Measurements from ENCODE around the gene ZDHHC12.

Gene ZDHHC12

DNA sequence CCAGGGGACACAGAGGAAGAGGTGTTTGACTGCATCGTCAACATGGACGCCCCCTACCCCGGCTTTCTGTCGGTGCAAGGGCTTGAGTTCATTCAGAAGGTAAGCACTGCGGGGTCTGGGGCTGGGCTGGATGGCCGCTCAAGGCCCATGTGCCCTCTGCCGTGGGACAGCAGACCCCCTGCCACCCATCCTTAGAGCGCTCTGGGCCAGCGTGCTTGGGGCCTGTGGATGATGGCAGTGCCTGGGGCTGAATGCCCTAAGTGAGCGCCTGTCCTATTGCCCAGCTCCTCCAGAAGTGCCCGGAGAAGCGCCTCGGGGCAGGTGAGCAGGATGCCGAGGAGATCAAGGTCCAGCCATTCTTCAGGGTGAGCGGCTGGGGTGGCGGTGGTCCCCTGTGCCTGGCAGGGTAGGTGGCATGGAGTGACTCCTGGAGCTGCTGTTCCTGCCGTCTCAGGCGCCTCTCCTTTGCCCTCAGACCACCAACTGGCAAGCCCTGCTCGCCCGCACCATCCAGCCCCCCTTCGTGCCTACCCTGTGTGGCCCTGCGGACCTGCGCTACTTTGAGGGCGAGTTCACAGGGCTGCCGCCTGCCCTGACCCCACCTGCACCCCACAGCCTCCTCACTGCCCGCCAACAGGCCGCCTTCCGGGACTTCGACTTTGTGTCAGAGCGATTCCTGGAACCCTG lies 3.9 kb downstream of the ZDHHC12 start:
- Histone ChIP-seq H2BK12ac (ENCODE audit: low read length) (peak overlapping the region; percentile 22), H2BK120ac (ENCODE audit: low read depth, low read length) (no peak overlapping the region), H3K18ac (ENCODE audit: low read length) (no peak overlapping the region), H2AFZ (ENCODE audit: low read length) (no peak overlapping the region), H3K27me3 (ENCODE audit: control insufficient read depth in 3 of 3, insufficient read depth in 3 of 3, low read depth in 1 of 3, low read length in 3 of 3) (no peaks in the 10 kb centered on the region), H2BK5ac (ENCODE audit: low read length) (peak overlapping the region; percentile 53), H3K4me1 (ENCODE audit: control insufficient read depth in 2 of 2, insufficient read depth in 1 of 2, low read depth in 1 of 2, low read length in 2 of 2) (peaks cover 0 to 12% of the 10 kb centered on the region in 2 donors), H3K36me3 (replicated peaks in 1 of 2; ENCODE audit: control insufficient read depth in 2 of 2, insufficient read depth in 2 of 2, low read length in 2 of 2) (peaks cover 10 to 44% of the 10 kb centered on the region in 2 donors), H3K9me3 (replicated peaks in 1 of 2; ENCODE audit: control insufficient read depth in 2 of 2, insufficient read depth in 1 of 2, low read depth in 1 of 2, low read length in 2 of 2) (no peaks in the 10 kb centered on the region), H2BK15ac (ENCODE audit: low read length) (no peak overlapping the region), H3K9ac (ENCODE audit: low read depth, low read length, poor library complexity) (no peak overlapping the region), H3K4ac (ENCODE audit: low read length) (no peak overlapping the region), H4K91ac (ENCODE audit: low read depth, low read length, poor library complexity) (no peak overlapping the region), H3K14ac (ENCODE audit: low read length) (no peak overlapping the region), H2AK5ac (ENCODE audit: low read depth, low read length) (no peak overlapping the region), H3K4me3 (ENCODE audit: low read length in 2 of 2) (no peak overlapping the region), H3K23ac (ENCODE audit: low read depth, low read length, poor library complexity) (peak overlapping the region; percentile 43), H3K4me2 (ENCODE audit: insufficient read depth, low read length, poor library complexity, severe bottlenecking) (no peak overlapping the region), H4K8ac (ENCODE audit: low read depth, low read length) (no peak overlapping the region), H3K79me1 (ENCODE audit: low read depth, low read length) (no peaks in the 10 kb centered on the region), H3K27ac (replicated peaks; ENCODE audit: low read length) (no peak overlapping the region)
- no peak for DNase-seq (ENCODE audit: low spot score)
- no CpG with 5 or more reads among the region's 30 CpGs for WGBS, 2 donors (ENCODE audit: extremely low coverage in 2 of 2, insufficient read length in 2 of 2, insufficient replicate concordance in 1 of 2)

GRCh38 chr9:128718475-128718874 lies 5.5 kb downstream of the ZDHHC12 start:
- H3K9ac ChIP-seq (ENCODE audit: low read depth, low read length, poor library complexity), result no peak overlapping the region
- H3K14ac ChIP-seq (ENCODE audit: low read length), result no peak overlapping the region
- H2AK5ac ChIP-seq (ENCODE audit: low read depth, low read length), result no peak overlapping the region
- H2AFZ ChIP-seq (ENCODE audit: low read length), result no peak overlapping the region
- H3K79me1 ChIP-seq (ENCODE audit: low read depth, low read length), result no peaks in the 10 kb centered on the region
- DNase-seq (ENCODE audit: low spot score), result no peak
- H3K36me3 ChIP-seq (replicated peaks in 1 of 2; ENCODE audit: control insufficient read depth in 2 of 2, insufficient read depth in 2 of 2, low read length in 2 of 2), result peaks cover 18 to 60% of the 10 kb centered on the region in 2 donors
- no peak overlapping the region for H3K4ac ChIP-seq (ENCODE audit: low read length)
- no peak overlapping the region for H4K91ac ChIP-seq (ENCODE audit: low read depth, low read length, poor library complexity)
- H3K27me3 ChIP-seq (ENCODE audit: control insufficient read depth in 3 of 3, insufficient read depth in 3 of 3, low read depth in 1 of 3, low read length in 3 of 3), result no peaks in the 10 kb centered on the region
- no peak overlapping the region for H3K18ac ChIP-seq (ENCODE audit: low read length)
- no peak overlapping the region for H2BK12ac ChIP-seq (ENCODE audit: low read length)
- H2BK120ac ChIP-seq (ENCODE audit: low read depth, low read length), result no peak overlapping the region
- no peak overlapping the region for H3K23ac ChIP-seq (ENCODE audit: low read depth, low read length, poor library complexity)
- no peak overlapping the region for H2BK5ac ChIP-seq (ENCODE audit: low read length)
- H3K4me3 ChIP-seq (ENCODE audit: low read length in 2 of 2), result no peak overlapping the region
- no peak overlapping the region for H3K27ac ChIP-seq (replicated peaks; ENCODE audit: low read length)
- H2BK15ac ChIP-seq (ENCODE audit: low read length), result no peak overlapping the region
- no peak overlapping the region for H4K8ac ChIP-seq (ENCODE audit: low read depth, low read length)
- H3K9me3 ChIP-seq (replicated peaks in 1 of 2; ENCODE audit: control insufficient read depth in 2 of 2, insufficient read depth in 1 of 2, low read depth in 1 of 2, low read length in 2 of 2), result no peaks in the 10 kb centered on the region
- peaks cover 0 to 5% of the 10 kb centered on the region in 2 donors for H3K4me1 ChIP-seq (ENCODE audit: control insufficient read depth in 2 of 2, insufficient read depth in 1 of 2, low read depth in 1 of 2, low read length in 2 of 2)
- no CpG with 5 or more reads among the region's 5 CpGs for whole genome bisulfite sequencing, 2 donors (ENCODE audit: extremely low coverage in 2 of 2, insufficient read length in 2 of 2, insufficient replicate concordance in 1 of 2)
- H3K4me2 ChIP-seq (ENCODE audit: insufficient read depth, low read length, poor library complexity, severe bottlenecking), result no peak overlapping the region

GRCh38 chr9:128718047-128718446 lies 5.9 kb downstream of the ZDHHC12 start:
- peaks cover 18 to 64% of the 10 kb centered on the region in 2 donors for H3K36me3 ChIP-seq (replicated peaks in 1 of 2; ENCODE audit: control insufficient read depth in 2 of 2, insufficient read depth in 2 of 2, low read length in 2 of 2)

GRCh38 chr9:128716581-128717254 lies 7.2 kb downstream of the ZDHHC12 start:
- Histone ChIP-seq H3K4me1 (ENCODE audit: control insufficient read depth in 2 of 2, insufficient read depth in 1 of 2, low read depth in 1 of 2, low read length in 2 of 2) (no peaks in the 10 kb centered on the region), H3K9ac (ENCODE audit: low read depth, low read length, poor library complexity) (peak overlapping the region; percentile 71), H3K4me3 (ENCODE audit: low read length in 2 of 2) (no peak overlapping the region), H4K8ac (ENCODE audit: low read depth, low read length) (peak overlapping the region; percentile 19), H2AFZ (ENCODE audit: low read length) (no peak overlapping the region), H3K27me3 (ENCODE audit: control insufficient read depth in 3 of 3, insufficient read depth in 3 of 3, low read depth in 1 of 3, low read length in 3 of 3) (no peaks in the 10 kb centered on the region), H3K23ac (ENCODE audit: low read depth, low read length, poor library complexity) (peak overlapping the region; percentile 11), H2BK5ac (ENCODE audit: low read length) (no peak overlapping the region), H2BK15ac (ENCODE audit: low read length) (no peak overlapping the region), H2BK12ac (ENCODE audit: low read length) (no peak overlapping the region), H2AK5ac (ENCODE audit: low read depth, low read length) (no peak overlapping the region), H3K14ac (ENCODE audit: low read length) (no peak overlapping the region), H3K27ac (replicated peaks; ENCODE audit: low read length) (no peak overlapping the region), H3K18ac (ENCODE audit: low read length) (no peak overlapping the region), H4K91ac (ENCODE audit: low read depth, low read length, poor library complexity) (no peak overlapping the region), H3K36me3 (replicated peaks in 1 of 2; ENCODE audit: control insufficient read depth in 2 of 2, insufficient read depth in 2 of 2, low read length in 2 of 2) (peaks cover 17 to 75% of the 10 kb centered on the region in 2 donors), H3K4me2 (ENCODE audit: insufficient read depth, low read length, poor library complexity, severe bottlenecking) (no peak overlapping the region), H3K9me3 (replicated peaks in 1 of 2; ENCODE audit: control insufficient read depth in 2 of 2, insufficient read depth in 1 of 2, low read depth in 1 of 2, low read length in 2 of 2) (no peaks in the 10 kb centered on the region), H2BK120ac (ENCODE audit: low read depth, low read length) (no peak overlapping the region), H3K4ac (ENCODE audit: low read length) (no peak overlapping the region), H3K79me1 (ENCODE audit: low read depth, low read length) (no peaks in the 10 kb centered on the region)
- DNase-seq (ENCODE audit: low spot score), result no peak
- WGBS, 2 donors (ENCODE audit: extremely low coverage in 2 of 2, insufficient read length in 2 of 2, insufficient replicate concordance in 1 of 2), result no CpG with 5 or more reads among the region's 7 CpGs

More at GRCh38 chr9:128718047-128718446, 5.9 kb downstream of the ZDHHC12 start:
- no peak overlapping the region for H3K14ac ChIP-seq (ENCODE audit: low read length)
- H2BK12ac ChIP-seq (ENCODE audit: low read length), result no peak overlapping the region
- no peak overlapping the region for H3K23ac ChIP-seq (ENCODE audit: low read depth, low read length, poor library complexity)
- H3K4me3 ChIP-seq (ENCODE audit: low read length in 2 of 2), result no peak overlapping the region
- H3K4me2 ChIP-seq (ENCODE audit: insufficient read depth, low read length, poor library complexity, severe bottlenecking), result no peak overlapping the region
- H2AK5ac ChIP-seq (ENCODE audit: low read depth, low read length), result no peak overlapping the region
- peaks cover 0 to 2% of the 10 kb centered on the region in 2 donors for H3K4me1 ChIP-seq (ENCODE audit: control insufficient read depth in 2 of 2, insufficient read depth in 1 of 2, low read depth in 1 of 2, low read length in 2 of 2)
- no peaks in the 10 kb centered on the region for H3K9me3 ChIP-seq (replicated peaks in 1 of 2; ENCODE audit: control insufficient read depth in 2 of 2, insufficient read depth in 1 of 2, low read depth in 1 of 2, low read length in 2 of 2)
- no peak overlapping the region for H2BK5ac ChIP-seq (ENCODE audit: low read length)
- H2BK15ac ChIP-seq (ENCODE audit: low read length), result no peak overlapping the region
- DNase-seq (ENCODE audit: low spot score), result no peak
- no peak overlapping the region for H4K91ac ChIP-seq (ENCODE audit: low read depth, low read length, poor library complexity)
- H3K79me1 ChIP-seq (ENCODE audit: low read depth, low read length), result no peaks in the 10 kb centered on the region
- H3K9ac ChIP-seq (ENCODE audit: low read depth, low read length, poor library complexity), result no peak overlapping the region
- peak overlapping the region; percentile 43 for H4K8ac ChIP-seq (ENCODE audit: low read depth, low read length)
- no peaks in the 10 kb centered on the region for H3K27me3 ChIP-seq (ENCODE audit: control insufficient read depth in 3 of 3, insufficient read depth in 3 of 3, low read depth in 1 of 3, low read length in 3 of 3)
- H3K27ac ChIP-seq (replicated peaks; ENCODE audit: low read length), result no peak overlapping the region
- no CpG with 5 or more reads among the region's 8 CpGs for WGBS, 2 donors (ENCODE audit: extremely low coverage in 2 of 2, insufficient read length in 2 of 2, insufficient replicate concordance in 1 of 2)
- H2BK120ac ChIP-seq (ENCODE audit: low read depth, low read length), result no peak overlapping the region
- no peak overlapping the region for H3K4ac ChIP-seq (ENCODE audit: low read length)
- no peak overlapping the region for H2AFZ ChIP-seq (ENCODE audit: low read length)
- H3K18ac ChIP-seq (ENCODE audit: low read length), result no peak overlapping the region

Data from neuronal stem cell (in vitro differentiated cells).